Kidney epithelial cell (primary cell): ENCODE results near the gene ZC3H6. TPM values are rescaled to one million over a fixed set of nuclear protein-coding genes. Genes with fewer than 3 reads are reported as not detected.

Experiments
- DNase-seq: peaks from one replicate; pipeline ENCODE4 v3.0.0-alpha.2; 2010; ENCODE audit warnings: low read depth
- H3K27me3 ChIP-seq: 2 replicates; pipeline ENCODE4 v1.6.0; 2011; ENCODE audit warnings: low read length; ENCODE audit not compliant: control insufficient read depth, insufficient read depth
- H3K36me3 ChIP-seq: 2 replicates; pipeline ENCODE4 v1.5.1; 2011; ENCODE audit warnings: low read length; ENCODE audit not compliant: control insufficient read depth, insufficient read depth
- H3K4me3 ChIP-seq: 2 replicates; pipeline ENCODE4 v1.5.1; 2011; ENCODE audit warnings: low read depth, mild to moderate bottlenecking, control low read depth, low read length
- total RNA-seq: library from RNA; depleted of rRNA; stranded (reverse); fragments of >200 nt; gene quantifications from 2 replicates; pipeline ENCODE4 v1.2.3, GENCODE V29; 2015
- TF ChIP-seq, protein P1 (sequence below): IDR thresholded peaks from 2 replicates; pipeline ENCODE4 v1.5.1; 2011; ENCODE audit warnings: mild to moderate bottlenecking, moderate library complexity, low read length, control low read depth, inconsistent platforms; ENCODE audit not compliant: insufficient read depth, poor library complexity, severe bottlenecking

The ZC3H6 gene, protein sequence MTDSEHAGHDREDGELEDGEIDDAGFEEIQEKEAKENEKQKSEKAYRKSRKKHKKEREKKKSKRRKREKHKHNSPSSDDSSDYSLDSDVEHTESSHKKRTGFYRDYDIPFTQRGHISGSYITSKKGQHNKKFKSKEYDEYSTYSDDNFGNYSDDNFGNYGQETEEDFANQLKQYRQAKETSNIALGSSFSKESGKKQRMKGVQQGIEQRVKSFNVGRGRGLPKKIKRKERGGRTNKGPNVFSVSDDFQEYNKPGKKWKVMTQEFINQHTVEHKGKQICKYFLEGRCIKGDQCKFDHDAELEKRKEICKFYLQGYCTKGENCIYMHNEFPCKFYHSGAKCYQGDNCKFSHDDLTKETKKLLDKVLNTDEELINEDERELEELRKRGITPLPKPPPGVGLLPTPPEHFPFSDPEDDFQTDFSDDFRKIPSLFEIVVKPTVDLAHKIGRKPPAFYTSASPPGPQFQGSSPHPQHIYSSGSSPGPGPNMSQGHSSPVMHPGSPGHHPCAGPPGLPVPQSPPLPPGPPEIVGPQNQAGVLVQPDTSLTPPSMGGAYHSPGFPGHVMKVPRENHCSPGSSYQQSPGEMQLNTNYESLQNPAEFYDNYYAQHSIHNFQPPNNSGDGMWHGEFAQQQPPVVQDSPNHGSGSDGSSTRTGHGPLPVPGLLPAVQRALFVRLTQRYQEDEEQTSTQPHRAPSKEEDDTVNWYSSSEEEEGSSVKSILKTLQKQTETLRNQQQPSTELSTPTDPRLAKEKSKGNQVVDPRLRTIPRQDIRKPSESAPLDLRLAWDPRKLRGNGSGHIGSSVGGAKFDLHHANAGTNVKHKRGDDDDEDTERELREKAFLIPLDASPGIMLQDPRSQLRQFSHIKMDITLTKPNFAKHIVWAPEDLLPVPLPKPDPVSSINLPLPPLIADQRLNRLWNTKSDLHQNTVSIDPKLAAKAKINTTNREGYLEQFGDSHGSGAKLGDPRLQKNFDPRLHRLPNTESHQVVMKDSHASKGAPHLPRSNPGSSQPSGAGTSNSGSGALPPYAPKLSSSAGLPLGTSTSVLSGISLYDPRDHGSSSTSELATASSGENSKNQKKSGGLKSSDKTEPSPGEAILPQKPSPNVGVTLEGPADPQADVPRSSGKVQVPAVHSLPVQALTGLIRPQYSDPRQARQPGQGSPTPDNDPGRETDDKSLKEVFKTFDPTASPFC
- 6.6 and 8.4 TPM in 2 replicates for total RNA-seq

DNA sequence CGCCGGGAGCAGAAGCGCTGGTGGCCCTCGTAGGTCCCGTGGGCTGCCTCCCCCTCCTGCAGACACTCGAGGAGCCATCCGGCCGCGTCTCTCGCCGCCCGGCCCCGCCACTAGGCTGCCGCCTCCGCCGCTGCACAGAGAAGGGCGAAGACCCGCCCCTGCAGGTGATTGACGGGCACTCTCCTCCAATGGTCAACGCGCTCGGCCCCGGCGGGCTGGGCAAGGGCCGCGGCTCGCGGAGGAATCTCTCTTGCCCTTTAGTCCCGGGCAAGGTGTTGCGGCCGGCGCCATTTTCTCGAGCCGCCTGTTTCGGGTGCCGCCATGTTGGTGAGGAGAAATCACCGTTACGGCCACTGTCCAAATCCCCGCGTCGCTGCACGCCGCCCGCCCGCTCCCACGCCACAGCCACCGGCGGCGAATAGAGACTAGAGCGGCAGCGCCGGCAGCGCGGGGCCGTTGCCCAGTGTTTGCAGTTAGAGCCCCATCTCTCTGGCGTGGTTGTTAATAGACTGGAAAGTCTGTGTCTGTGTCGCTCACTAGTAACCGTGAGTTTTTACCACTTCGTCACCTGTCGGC lies at the start of gene ZC3H6:
Gene ZC3H6, plus strand, starts transcription at position 287 of the 576 bp plus-strand sequence. CDS start 398 bp downstream, outside the sequence.
- H3K36me3 ChIP-seq, result no peaks in the 10 kb centered on the region
- H3K4me3 ChIP-seq, result peak within 1 kb of the TSS; percentile 94
- TF ChIP-seq, protein P1, sequence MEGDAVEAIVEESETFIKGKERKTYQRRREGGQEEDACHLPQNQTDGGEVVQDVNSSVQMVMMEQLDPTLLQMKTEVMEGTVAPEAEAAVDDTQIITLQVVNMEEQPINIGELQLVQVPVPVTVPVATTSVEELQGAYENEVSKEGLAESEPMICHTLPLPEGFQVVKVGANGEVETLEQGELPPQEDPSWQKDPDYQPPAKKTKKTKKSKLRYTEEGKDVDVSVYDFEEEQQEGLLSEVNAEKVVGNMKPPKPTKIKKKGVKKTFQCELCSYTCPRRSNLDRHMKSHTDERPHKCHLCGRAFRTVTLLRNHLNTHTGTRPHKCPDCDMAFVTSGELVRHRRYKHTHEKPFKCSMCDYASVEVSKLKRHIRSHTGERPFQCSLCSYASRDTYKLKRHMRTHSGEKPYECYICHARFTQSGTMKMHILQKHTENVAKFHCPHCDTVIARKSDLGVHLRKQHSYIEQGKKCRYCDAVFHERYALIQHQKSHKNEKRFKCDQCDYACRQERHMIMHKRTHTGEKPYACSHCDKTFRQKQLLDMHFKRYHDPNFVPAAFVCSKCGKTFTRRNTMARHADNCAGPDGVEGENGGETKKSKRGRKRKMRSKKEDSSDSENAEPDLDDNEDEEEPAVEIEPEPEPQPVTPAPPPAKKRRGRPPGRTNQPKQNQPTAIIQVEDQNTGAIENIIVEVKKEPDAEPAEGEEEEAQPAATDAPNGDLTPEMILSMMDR, result no peak
- no peaks in the 10 kb centered on the region for H3K27me3 ChIP-seq
- peak; percentile 66 for DNase-seq

DNA sequence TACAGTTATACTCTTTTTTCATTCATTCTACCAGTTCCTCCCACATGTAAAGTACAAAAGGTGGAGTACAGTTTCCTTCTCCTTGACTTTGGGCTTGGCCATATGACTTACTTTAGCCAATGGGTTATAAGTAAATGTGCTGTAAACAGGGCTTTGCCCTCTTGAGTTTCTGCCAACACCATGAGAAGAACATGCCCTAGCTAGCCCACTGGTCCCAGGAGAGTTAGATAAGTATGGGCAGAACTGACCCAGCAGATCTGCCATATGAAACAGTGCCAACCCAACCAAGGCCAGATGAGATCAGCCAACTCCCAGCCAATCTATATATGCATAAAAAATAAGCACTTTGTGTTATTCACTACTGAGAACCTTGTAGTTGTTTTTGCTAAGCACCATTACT lies 46.0 kb upstream of the ZC3H6 start:
- H3K36me3 ChIP-seq, result no peaks in the 10 kb centered on the region
- no peak for DNase-seq
- TF ChIP-seq, protein P1, result no peak
- no peak overlapping the region for H3K4me3 ChIP-seq
- no peaks in the 10 kb centered on the region for H3K27me3 ChIP-seq

DNA sequence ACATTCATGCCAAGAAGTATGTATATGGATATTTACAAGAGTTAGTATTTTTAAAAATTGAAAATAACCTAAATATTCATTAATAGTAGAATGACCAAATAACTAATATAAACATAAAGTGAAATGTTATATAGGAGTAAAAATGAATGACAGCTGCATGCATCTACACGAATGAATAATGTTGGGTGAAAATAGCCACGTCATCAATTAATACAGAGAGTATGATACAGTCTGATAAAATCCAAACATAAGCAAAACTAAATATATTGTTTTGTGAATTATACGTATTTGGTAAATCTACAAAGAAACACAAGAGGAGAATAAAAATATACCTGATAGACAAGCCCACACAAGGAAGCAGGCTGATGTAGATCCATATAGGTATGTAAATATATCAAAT lies 45.0 kb upstream of the ZC3H6 start:
- Histone ChIP-seq H3K27me3 (no peaks in the 10 kb centered on the region), H3K4me3 (no peak overlapping the region), H3K36me3 (no peaks in the 10 kb centered on the region)
- TF ChIP-seq, protein P1, result no peak
- DNase-seq, result no peak

DNA sequence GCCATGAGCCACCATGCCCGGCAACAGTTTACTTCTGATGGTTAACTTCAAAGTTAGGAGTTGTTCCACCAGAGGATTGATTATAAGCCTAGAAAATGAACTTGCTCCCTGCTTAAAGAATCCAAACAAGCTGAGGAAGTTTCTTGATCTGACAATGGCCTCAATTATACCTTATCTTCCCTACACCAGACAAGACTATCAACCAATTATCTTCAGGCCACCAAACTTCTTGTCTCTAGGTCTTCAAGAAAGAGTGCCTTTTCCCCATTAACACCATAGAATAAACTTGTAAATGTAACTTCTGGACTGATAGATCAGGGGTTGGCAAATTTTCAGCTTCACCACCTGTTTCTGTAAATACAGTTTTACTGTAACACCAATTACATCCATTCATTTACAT lies 35.5 kb upstream of the ZC3H6 start:
- Histone ChIP-seq H3K27me3 (no peaks in the 10 kb centered on the region), H3K36me3 (no peaks in the 10 kb centered on the region), H3K4me3 (no peak overlapping the region)
- no peak for DNase-seq
- TF ChIP-seq, protein P1, result no peak

DNA sequence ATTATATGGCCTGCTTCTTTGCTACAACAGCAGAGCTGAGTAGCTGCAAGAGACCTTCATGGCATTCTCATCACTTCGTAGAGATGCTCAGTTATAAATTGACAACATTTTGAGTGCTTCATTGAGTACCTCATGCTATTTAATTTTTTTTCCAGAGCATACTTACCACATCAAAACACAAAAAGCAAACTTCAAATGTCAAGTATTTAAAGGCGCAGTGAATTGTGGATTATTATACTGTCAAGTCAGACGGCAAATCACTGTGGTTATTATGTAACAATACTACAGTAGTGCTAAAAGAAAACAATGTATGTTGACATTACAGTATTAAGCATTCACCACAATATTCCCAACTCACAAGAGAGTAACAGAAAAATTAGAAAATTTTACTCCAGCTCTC lies 33.0 kb upstream of the ZC3H6 start:
- DNase-seq, result no peak
- no peaks in the 10 kb centered on the region for H3K27me3 ChIP-seq
- H3K4me3 ChIP-seq, result no peak overlapping the region
- TF ChIP-seq, protein P1, result no peak
- H3K36me3 ChIP-seq, result no peaks in the 10 kb centered on the region
